GM18511 (cell line): ENCODE measurements around the gene MICAL3.
"Not testable (repeated sequence)": the region's sequence is repeated elsewhere in the genome, so short reads cannot be mapped to it uniquely, and the experiment has no call there.

ENCODE experiments used
- ATAC-seq: cut with Tn5 transposase; IDR thresholded peaks from one replicate; pipeline ENCODE4 v1.9.1; 2021; ENCODE audit warnings: mild to moderate bottlenecking, moderate library complexity; ENCODE audit not compliant: unreplicated experiment

The MICAL3 gene

GRCh38 chr22:18032455-18033101 is 8.2 kb upstream of the MICAL3 start:
- ATAC-seq, result no peak

- ATAC-seq, result no peak
Observed at GRCh38 chr22:18031695-18032454, 7.5 kb upstream of the MICAL3 start.

DNA sequence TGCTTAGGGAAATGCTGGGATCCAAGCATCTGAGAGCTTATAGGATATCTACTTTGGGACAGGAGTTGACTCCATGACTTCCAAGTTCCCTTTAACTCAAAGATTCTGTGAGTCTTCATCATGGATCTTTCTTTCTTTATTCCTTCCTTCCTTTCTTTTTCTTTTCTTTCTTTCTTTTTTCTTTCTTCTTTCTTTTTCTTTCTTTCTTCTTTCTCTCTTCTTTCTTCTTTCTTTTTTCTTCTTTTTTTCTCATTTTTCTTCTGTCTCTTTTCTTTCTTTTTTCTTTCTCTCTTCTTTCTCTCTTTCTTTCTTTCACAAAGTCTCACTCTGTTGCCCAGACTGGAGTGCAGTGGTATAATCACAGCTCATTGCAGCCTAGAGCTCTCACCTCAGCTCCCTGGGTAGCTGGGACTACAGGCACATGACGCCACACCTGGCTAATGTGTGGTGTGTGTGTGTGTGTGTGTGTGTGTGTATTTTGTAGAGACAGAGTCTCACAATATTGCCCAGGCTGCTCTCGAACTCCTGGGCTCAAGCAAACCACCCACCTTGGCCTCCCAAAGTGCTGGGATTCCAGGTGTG is 5.4 kb upstream of the MICAL3 start:
- ATAC-seq, result no peak

DNA sequence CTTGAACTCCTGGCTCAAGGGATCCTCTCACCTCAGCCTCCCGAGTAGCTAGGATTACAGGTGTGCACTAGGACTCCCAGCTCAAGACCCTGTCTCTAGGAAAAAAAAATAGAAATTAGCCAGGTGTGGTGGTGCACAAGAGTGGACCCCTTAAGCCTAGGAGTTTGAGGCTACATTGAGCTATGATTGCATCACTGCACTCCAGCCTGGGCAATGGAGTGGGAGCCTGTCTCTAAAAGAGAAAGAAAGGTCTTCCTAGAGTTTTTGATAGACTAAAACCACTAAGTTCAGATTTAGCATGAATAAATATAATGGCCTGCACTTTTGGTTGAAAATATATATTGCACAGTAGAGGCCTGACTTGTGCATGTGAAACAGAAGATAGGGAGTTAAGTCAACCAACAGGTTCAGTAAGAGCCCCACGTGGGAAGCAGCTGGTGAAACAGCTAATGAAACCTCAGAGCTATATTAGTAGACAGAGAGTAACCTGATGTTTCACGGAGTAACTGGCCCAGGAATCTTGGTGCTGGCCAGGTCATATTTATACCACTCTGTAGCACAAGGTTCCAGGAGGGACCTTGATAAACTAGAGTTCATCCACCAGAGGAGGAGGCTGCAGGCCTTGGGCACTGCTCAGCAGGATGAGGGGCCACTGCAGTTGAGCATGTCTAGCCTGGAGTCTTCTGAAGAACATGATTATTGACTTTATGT is 4.6 kb upstream of the MICAL3 start:
- no peak for ATAC-seq

DNA sequence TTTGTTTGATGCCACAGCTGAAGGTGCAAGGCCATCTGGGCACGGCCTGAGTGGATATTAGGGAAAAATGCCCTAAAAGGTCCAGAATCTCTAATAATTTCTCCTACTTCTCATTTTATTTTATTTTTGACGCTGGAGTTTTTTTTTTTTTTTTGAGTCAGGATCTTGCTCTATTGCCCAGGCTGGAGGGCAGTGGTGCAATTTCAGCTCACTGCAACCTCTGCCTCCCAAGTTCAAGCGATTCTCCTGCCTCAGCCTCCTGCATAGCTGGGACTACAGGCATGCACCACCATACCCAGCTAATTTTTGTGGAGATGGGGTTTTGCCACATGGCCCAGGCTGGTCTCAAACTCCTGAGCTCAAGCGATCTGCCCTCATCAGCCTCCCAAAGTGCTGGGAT is 1.5 kb upstream of the MICAL3 start:
- not testable (repeated sequence) for ATAC-seq

DNA sequence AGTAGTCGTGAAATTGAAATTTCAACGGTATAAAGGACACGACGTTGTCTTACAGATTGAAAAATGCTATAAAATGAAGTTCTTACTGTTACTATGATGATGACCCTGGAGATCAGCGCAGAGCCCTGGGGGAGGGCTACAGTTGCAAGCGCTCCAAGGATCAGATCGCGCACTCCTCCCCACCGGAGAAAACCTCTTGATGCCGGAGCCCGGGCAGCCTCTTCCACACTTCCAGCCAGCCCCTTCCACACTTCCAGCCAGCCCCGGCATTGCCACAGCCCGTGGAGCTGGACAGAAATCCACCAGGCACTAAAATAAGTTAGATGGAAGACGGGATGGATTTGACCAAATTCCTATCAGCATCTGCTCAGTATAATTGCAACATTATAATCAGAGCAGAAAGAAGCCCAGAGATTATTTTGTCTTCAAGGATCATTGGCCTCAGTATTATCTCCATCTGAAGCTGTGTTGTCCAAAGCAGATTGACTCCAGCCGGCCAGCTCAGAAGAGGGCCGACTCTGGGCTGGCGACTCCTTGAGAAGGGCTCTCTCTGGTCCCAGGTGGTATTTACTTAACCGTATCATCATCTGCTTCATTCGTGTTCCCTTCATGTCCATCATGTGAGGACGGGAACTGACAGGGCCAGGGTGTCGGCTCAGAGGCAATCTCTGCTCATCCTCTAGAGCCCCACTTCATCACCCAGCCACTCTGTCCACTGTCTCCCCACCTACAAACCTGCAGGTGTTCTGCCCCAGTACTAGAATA is 777 bp upstream of the MICAL3 start:
- ATAC-seq, result no peak

- ATAC-seq, result no peak
Observed at GRCh38 chr22:18023509-18024275, 669 bp downstream of the MICAL3 start.

DNA sequence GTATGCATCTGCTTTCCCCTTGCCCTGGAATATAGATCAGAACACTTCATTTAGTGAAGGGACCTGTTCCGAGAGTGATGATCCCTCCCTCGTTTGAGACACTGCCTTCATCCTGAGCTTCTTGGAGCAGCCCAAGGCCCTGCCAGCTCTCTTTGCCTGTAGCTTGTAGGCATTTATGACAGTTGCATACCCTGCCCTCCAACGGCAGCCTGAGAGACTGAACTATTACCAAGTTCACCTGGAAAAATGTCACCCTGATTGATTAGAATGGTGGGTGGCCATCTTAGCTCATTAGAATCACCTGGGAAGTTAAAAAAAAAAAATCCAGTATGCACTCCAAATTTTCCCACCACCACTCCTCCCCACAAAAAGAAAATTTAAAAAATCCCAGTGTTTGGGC is 1.5 kb downstream of the MICAL3 start:
- no peak for ATAC-seq

DNA sequence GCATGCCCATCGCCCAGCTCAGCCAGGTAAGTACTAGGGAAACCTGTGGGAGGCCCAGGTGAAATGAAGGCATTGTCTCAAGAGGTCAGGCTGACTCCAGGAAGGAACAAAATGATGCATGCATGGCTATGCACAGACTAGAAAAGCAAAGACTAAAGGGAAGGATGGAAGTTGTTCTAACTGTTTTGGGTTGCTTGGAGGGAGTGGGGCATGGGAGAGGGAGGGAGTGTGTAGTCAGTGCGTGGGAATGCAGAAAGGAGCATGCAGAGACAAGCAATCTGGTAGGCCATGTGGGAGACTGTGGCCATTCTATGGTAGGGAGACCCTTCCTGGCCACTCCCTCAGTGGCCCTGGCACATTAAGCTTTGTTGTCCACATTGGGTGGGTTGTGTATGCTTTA is 2.9 kb downstream of the MICAL3 start:
- ATAC-seq, result no peak

DNA sequence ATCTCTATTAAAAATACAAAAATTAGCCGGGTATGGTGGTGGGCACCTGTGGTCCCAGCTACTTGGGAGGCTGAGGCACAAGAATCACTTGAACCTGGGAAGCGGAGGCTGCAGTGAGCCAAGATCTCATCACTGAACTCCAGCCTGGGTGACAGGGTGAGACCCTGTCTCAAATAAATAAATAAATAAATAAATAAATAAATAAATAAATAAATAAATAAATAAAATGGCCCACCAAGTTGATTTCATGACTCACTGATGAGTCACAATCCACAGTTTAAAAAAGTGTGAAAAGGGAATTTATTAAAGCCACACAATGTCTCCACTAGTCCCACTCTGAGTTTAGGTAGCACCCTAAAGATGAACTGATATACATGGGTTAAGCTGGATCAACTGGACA is 3.6 kb downstream of the MICAL3 start:
- ATAC-seq, result not testable (repeated sequence)

GRCh38 chr22:18013947-18014346 is 10.4 kb downstream of the MICAL3 start:
- no peak for ATAC-seq

GRCh38 chr22:18013436-18013835 is 10.9 kb downstream of the MICAL3 start:
- ATAC-seq, result no peak

GRCh38 chr22:18012531-18012930 is 11.8 kb downstream of the MICAL3 start:
- ATAC-seq, result no peak

GRCh38 chr22:18010266-18010665 is 14.1 kb downstream of the MICAL3 start:
- ATAC-seq, result no peak

DNA sequence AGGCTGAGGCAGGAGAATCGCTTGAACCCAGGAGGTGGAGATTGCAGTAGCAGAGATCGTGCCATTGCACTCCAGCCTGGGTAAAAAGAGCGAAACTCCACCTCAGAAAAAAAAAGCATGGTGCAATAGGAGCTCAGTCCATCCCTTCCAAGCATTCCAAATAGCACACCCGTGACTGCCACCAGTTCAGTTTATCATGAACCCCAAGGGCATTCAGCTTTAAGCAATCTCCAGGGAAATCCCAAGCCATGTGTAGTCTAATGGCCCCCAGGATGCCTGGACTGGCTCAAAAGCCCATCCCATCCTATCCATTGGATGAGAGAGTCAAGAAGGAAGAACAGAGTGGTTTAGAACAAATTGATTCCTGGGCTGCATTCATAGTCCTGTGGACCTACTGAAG is 16.2 kb downstream of the MICAL3 start:
- no peak for ATAC-seq

- no peak for ATAC-seq
Observed at GRCh38 chr22:18005201-18005926, 19.0 kb downstream of the MICAL3 start.

DNA sequence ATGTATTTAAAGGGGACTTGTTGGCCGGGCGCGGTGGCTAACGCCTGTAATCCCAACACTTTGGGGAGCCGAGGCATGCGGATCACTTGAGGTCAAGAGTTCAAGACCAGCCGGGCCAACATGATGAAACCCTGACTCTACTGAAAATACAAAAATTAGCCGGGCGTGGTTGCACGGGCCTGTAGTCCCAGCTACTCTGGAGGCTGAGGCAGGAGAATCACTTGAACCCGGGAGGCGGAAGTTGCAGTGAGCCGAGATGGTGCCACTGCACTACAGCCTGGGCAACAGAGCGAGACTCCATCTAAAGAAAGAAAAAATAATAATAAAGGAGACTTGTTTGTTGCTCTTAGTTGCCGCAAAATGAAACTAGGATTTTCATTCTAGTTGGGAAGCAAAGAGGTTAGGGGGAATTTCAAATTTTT is 22.5 kb downstream of the MICAL3 start:
- not testable (repeated sequence) for ATAC-seq

GRCh38 chr22:18001040-18001893 is 23.1 kb downstream of the MICAL3 start:
- ATAC-seq, result peak; percentile 39
